Prostate gland (tissue), 2 donors: Measurements from ENCODE around the gene GALNT15.

Experiments used
- POLR2A ChIP-seq: fragments of 450-650 bp; IDR thresholded peaks from one replicate; pipeline ENCODE4 v1.6.1; 2016; ENCODE audit warnings: antibody characterized with exemption, mild to moderate bottlenecking
- POLR2AphosphoS5 ChIP-seq: sonication (generic); formaldehyde crosslinking; IDR thresholded peaks from one replicate; pipeline ENCODE4 v1.6.1; 2017; ENCODE audit warnings: antibody characterized with exemption
- TF ChIP-seq, protein P1 (sequence below), 4 experiments: fragments of 200-600 bp in 2 of 4; fragments of 450-650 bp in 2 of 4; sonication (generic) in 2 of 4; IDR thresholded peaks; 1 replicate in 3 of 4; 2 replicates in 1 of 4; pipeline ENCODE4 v1.5.1; 2016 to 2019; ENCODE audit warnings: antibody characterized with exemption in 4 of 4, mild to moderate bottlenecking in 2 of 4, moderate library complexity in 2 of 4

DNA sequence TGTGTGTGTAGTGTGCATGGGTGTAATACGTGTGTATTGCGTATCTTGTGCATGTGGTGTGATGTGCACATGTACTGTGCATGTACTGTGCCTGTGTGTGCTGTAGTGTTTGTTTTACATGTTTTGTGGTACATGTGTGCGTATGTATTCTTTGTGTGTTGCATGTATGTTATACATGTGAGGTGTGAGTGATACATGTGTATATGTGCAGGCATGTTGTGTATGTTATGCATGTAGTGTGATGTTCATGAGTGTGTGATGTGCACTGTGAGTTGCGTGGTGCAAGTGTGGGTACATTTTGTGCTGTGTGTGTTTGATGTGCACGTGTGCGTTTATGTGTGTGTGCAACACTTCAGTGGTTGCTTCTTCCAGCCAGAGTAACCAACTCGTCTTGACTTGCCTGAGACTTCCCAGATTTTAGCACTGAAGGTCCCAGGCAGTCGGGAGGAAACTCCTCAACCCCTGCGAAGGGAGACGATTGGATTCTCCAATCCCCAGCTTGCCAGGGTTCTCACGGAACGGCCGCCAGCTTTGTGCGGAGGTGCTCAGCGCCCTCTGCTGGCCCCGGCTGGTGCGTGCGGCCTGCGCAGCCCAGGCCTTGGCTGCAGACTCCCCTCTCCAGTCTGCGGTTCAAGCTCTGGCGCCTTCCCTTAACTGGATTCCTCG is 3.6 kb downstream of the GALNT15 start:
- TF ChIP-seq POLR2A (no peak), POLR2AphosphoS5 (peak; percentile 40)
- TF ChIP-seq, protein P1, sequence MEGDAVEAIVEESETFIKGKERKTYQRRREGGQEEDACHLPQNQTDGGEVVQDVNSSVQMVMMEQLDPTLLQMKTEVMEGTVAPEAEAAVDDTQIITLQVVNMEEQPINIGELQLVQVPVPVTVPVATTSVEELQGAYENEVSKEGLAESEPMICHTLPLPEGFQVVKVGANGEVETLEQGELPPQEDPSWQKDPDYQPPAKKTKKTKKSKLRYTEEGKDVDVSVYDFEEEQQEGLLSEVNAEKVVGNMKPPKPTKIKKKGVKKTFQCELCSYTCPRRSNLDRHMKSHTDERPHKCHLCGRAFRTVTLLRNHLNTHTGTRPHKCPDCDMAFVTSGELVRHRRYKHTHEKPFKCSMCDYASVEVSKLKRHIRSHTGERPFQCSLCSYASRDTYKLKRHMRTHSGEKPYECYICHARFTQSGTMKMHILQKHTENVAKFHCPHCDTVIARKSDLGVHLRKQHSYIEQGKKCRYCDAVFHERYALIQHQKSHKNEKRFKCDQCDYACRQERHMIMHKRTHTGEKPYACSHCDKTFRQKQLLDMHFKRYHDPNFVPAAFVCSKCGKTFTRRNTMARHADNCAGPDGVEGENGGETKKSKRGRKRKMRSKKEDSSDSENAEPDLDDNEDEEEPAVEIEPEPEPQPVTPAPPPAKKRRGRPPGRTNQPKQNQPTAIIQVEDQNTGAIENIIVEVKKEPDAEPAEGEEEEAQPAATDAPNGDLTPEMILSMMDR (IDR thresholded peaks at IDR 0.05), result peak; percentile 90 to 92 (median 92)
